ENCODE data around the gene LBHD1. TPM values are rescaled to one million over a fixed set of nuclear protein-coding genes. Genes with fewer than 3 reads are reported as not detected.

LBHD1 gene
- total and polyA plus RNA-seq, 2 of the 13 experiments (the other 11 are each of a cell fraction or from before 2014, with no cell fraction given) = 3.2 to 3.7 TPM

DNA sequence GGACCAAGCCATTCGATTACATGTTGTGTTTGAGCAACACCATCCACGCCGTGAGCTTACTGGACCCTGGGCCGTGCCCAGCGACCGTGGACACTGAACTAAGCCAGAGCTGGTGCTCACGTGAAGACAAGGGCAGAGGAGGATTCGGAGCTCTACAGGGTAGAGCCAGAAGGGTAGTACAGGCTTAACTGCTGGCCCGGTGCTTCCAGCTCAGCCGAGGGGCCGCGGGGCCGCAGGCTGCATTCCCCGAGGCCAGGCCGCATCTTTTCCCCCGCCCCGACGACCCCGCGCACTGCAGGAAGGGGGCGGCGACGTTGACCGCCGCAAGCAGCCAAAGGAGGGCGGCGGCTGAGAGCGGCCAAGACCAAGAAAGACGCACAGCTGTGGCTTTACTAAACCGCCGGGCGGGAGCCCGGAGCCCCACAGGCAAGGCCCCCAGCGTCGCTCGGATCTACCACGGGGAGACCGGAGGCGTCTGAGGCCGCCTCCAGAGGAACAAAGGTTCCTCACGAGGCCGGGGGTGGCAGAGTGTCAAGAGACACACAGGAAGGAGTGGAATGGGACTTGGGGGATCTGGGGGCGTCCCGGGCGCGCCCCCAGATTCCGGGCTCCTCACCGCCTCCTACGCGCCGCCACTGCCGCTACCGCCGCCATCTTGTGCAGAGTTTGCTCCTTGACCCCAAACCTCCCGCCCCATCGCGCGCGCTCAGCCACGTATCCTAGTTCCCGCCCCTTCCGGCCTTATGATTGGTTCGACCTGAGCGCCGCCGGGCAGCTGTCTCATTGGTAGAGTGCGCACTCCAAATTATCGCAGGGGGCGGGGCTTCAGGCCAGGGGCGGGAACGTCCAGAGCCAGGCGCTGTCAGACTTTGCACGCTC is 25.9 kb downstream of the LBHD1 start, which contains the start of gene GANAB (continued):
- TF ChIP-seq, protein P1, sequence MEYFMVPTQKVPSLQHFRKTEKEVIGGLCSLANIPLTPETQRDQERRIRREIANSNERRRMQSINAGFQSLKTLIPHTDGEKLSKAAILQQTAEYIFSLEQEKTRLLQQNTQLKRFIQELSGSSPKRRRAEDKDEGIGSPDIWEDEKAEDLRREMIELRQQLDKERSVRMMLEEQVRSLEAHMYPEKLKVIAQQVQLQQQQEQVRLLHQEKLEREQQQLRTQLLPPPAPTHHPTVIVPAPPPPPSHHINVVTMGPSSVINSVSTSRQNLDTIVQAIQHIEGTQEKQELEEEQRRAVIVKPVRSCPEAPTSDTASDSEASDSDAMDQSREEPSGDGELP (IDR thresholded peaks at IDR 0.05; ENCODE audit: borderline replicate concordance, low read depth) = peak; percentile 59; the same call in 1 of the 2 replicates
- TF ChIP-seq NR2F2 (IDR thresholded peaks at IDR 0.05; ENCODE audit: borderline replicate concordance, low read depth) = peak; percentile 40; the same call in 1 of the 2 replicates
- 0 out of 2 replicates have a peak, but pooled peaks have one; percentile 73 for TF ChIP-seq ZNF235 (CRISPR knock-in tag; IDR thresholded peaks at IDR 0.05; ENCODE audit: borderline replicate concordance)
- TF ChIP-seq KDM1A (CRISPR knock-in tag; IDR thresholded peaks at IDR 0.05) = no peak
- no peak for TF ChIP-seq ZBTB3 (CRISPR knock-in tag; IDR thresholded peaks at IDR 0.05; ENCODE audit: borderline replicate concordance, low read depth)
- TF ChIP-seq POLR2A (IDR thresholded peaks at IDR 0.05; ENCODE audit: insufficient read depth in 1 of 2, low read depth in 2 of 2, low read length in 2 of 2) = peak; percentile 92 to 95
- no peak; the same call in 1 of the 2 replicates for TF ChIP-seq SMAD1 (CRISPR knock-in tag; IDR thresholded peaks at IDR 0.05; ENCODE audit: borderline replicate concordance, low read depth)
- TF ChIP-seq KDM5A (IDR thresholded peaks at IDR 0.05; ENCODE audit: borderline replicate concordance, low read length) = peak; percentile 71; the same call in 1 of the 2 replicates
- TF ChIP-seq THAP11 (CRISPR knock-in tag; IDR thresholded peaks at IDR 0.05) = peak; percentile 80
- TF ChIP-seq SNAPC2 (CRISPR knock-in tag; IDR thresholded peaks at IDR 0.05) = no peak
- TF ChIP-seq MTF1 (CRISPR knock-in tag; IDR thresholded peaks at IDR 0.05) = no peak
- peak; percentile 85 for TF ChIP-seq CCDC6 (CRISPR knock-in tag; IDR thresholded peaks at IDR 0.05)
- TF ChIP-seq GLI4 (CRISPR knock-in tag; IDR thresholded peaks at IDR 0.05; ENCODE audit: borderline replicate concordance) = peak; percentile 52; the same call in 1 of the 2 replicates
- TF ChIP-seq HDAC1 (CRISPR knock-in tag; IDR thresholded peaks at IDR 0.05) = peak; percentile 77
- TF ChIP-seq YEATS4 (CRISPR knock-in tag; IDR thresholded peaks at IDR 0.05; ENCODE audit: borderline replicate concordance) = peak; percentile 43; the same call in 1 of the 2 replicates
- peak; percentile 29; the same call in 1 of the 2 replicates for TF ChIP-seq ZNF441 (CRISPR knock-in tag; IDR thresholded peaks at IDR 0.05; ENCODE audit: borderline replicate concordance)
- peak; percentile 57; the same call in 1 of the 2 replicates for TF ChIP-seq HNF4G (IDR thresholded peaks at IDR 0.05; ENCODE audit: borderline replicate concordance, low read depth, low read length)
- peak; percentile 25; the same call in 1 of the 2 replicates for TF ChIP-seq HNF4G (CRISPR knock-in tag; IDR thresholded peaks at IDR 0.05; ENCODE audit: borderline replicate concordance, low read depth)
- TF ChIP-seq ZKSCAN5 (CRISPR knock-in tag; IDR thresholded peaks at IDR 0.05) = 0 out of 2 replicates have a peak, but pooled peaks have one; percentile 55
- TF ChIP-seq KLF9 (CRISPR knock-in tag; IDR thresholded peaks at IDR 0.05; ENCODE audit: low read depth) = no peak
- TF ChIP-seq ZNF232 (CRISPR knock-in tag; IDR thresholded peaks at IDR 0.05; ENCODE audit: borderline replicate concordance) = 0 out of 2 replicates have a peak, but pooled peaks have one; percentile 10
- TF ChIP-seq ZNF83 (CRISPR knock-in tag; IDR thresholded peaks at IDR 0.05; ENCODE audit: borderline replicate concordance) = 0 out of 2 replicates have a peak, but pooled peaks have one; percentile 16
- peak; percentile 71 for TF ChIP-seq TARDBP (CRISPR knock-in tag; IDR thresholded peaks at IDR 0.05)
- TF ChIP-seq TOPORS (CRISPR knock-in tag; IDR thresholded peaks at IDR 0.05) = no peak
- TF ChIP-seq, protein P2, sequence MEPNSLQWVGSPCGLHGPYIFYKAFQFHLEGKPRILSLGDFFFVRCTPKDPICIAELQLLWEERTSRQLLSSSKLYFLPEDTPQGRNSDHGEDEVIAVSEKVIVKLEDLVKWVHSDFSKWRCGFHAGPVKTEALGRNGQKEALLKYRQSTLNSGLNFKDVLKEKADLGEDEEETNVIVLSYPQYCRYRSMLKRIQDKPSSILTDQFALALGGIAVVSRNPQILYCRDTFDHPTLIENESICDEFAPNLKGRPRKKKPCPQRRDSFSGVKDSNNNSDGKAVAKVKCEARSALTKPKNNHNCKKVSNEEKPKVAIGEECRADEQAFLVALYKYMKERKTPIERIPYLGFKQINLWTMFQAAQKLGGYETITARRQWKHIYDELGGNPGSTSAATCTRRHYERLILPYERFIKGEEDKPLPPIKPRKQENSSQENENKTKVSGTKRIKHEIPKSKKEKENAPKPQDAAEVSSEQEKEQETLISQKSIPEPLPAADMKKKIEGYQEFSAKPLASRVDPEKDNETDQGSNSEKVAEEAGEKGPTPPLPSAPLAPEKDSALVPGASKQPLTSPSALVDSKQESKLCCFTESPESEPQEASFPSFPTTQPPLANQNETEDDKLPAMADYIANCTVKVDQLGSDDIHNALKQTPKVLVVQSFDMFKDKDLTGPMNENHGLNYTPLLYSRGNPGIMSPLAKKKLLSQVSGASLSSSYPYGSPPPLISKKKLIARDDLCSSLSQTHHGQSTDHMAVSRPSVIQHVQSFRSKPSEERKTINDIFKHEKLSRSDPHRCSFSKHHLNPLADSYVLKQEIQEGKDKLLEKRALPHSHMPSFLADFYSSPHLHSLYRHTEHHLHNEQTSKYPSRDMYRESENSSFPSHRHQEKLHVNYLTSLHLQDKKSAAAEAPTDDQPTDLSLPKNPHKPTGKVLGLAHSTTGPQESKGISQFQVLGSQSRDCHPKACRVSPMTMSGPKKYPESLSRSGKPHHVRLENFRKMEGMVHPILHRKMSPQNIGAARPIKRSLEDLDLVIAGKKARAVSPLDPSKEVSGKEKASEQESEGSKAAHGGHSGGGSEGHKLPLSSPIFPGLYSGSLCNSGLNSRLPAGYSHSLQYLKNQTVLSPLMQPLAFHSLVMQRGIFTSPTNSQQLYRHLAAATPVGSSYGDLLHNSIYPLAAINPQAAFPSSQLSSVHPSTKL (CRISPR knock-in tag; IDR thresholded peaks at IDR 0.05) = peak; percentile 29; the same call in 1 of the 2 replicates
- TF ChIP-seq HMG20B (CRISPR knock-in tag; conservative IDR thresholded peaks at IDR 0.05) = no peak

All from HepG2 (cell line).